SH-SY5Y (cell line): ENCODE measurements around the gene GDA.

Source experiments
- GATA2 ChIP-seq: IDR thresholded peaks from 2 replicates; pipeline ENCODE4 v1.6.1; 2011; ENCODE audit warnings: mild to moderate bottlenecking, low read depth, low read length
- GATA3 ChIP-seq: IDR thresholded peaks from 2 replicates; pipeline ENCODE4 v1.6.1; 2011; ENCODE audit warnings: low read depth, mild to moderate bottlenecking, low read length, moderate library complexity

DNA sequence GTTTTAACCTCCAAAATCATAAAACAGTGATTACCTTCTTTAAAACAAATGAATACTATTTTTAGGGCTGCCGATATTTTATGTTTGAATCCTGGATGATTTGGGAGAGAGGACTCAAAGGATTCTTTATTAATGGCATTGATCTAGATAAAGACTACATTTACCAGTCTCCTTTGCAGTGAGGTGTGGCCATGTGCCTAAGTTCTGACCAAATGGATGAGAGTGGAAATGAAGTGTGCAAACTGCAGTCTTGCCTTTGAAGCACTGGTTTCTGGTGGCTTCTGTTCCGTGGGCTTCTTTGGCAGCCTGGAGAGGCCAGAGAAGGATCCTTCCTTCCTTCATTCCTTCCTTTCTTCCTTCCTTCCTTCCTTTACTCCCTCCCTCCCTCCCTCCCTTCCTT, 24.3 kb upstream of the GDA start:
- TF ChIP-seq GATA2 = no peak
- no peak for TF ChIP-seq GATA3
